K562 (cell line): ENCODE measurements around the gene HSD3B7. TPM values are rescaled to one million over a fixed set of nuclear protein-coding genes. Genes with fewer than 3 reads are reported as not detected.

Experiments used
- FOXJ3 ChIP-seq: sonication (generic); formaldehyde crosslinking; IDR thresholded peaks from 2 replicates; pipeline ENCODE4 v1.4.0; 2020; ENCODE audit warnings: mild to moderate bottlenecking, missing genetic modification reagents
- KDM5B ChIP-seq: fragments of 200-600 bp; sonication (generic); IDR thresholded peaks from 2 replicates; pipeline ENCODE4 v1.6.1; 2012; ENCODE audit warnings: low read depth, mild to moderate bottlenecking, moderate library complexity, low read length, control low read depth, inconsistent platforms; ENCODE audit not compliant: insufficient replicate concordance
- NCOA6 ChIP-seq: fragments of 450-650 bp; IDR thresholded peaks from 2 replicates; pipeline ENCODE4 v1.6.1; 2017; ENCODE audit warnings: mild to moderate bottlenecking
- NCOR1 ChIP-seq: fragments of 450-650 bp; IDR thresholded peaks from 2 replicates; pipeline ENCODE4 v1.6.1; 2016; ENCODE audit warnings: mild to moderate bottlenecking, moderate library complexity
- SAFB2 ChIP-seq: fragments of 200-400 bp; formaldehyde crosslinking; IDR thresholded peaks from 2 replicates; pipeline ENCODE4 v1.6.1; 2018; ENCODE audit warnings: borderline replicate concordance, low read length, low read depth, moderate library complexity; ENCODE audit not compliant: severe bottlenecking
- SAP30 ChIP-seq: fragments of 200-600 bp; sonication (generic); IDR thresholded peaks from 2 replicates; pipeline ENCODE4 v1.6.1; 2012; ENCODE audit warnings: borderline replicate concordance, low read depth, mild to moderate bottlenecking, moderate library complexity, low read length, control low read depth, inconsistent platforms; ENCODE audit not compliant: insufficient read depth, poor library complexity, severe bottlenecking
- TOE1 ChIP-seq, 2 experiments: fragments of 450-650 bp in 1 of 2; sonication (generic) in 1 of 2; formaldehyde crosslinking in 1 of 2; IDR thresholded peaks; 2 replicates each; pipeline versions ENCODE4 v1.7.1 to v1.8.0; 2016 to 2022; ENCODE audit warnings: borderline replicate concordance in 2 of 2, mild to moderate bottlenecking in 2 of 2, antibody characterized with exemption in 1 of 2, inconsistent platforms in 1 of 2, low read depth in 1 of 2, missing genetic modification reagents in 1 of 2, moderate library complexity in 1 of 2
- ZNF212 ChIP-seq: fragments of 450-650 bp; formaldehyde crosslinking; IDR thresholded peaks from 2 replicates; pipeline ENCODE4 v1.4.0; 2020; ENCODE audit warnings: mild to moderate bottlenecking
- ZZZ3 ChIP-seq: fragments of 450-650 bp; IDR thresholded peaks from 2 replicates; pipeline ENCODE4 v1.6.1; 2016; ENCODE audit warnings: antibody characterized with exemption, mild to moderate bottlenecking, moderate library complexity
- polyA plus RNA-seq, 8 experiments: library from polyadenylated mRNA; depleted of rRNA in 4 of 8; stranded (reverse) in 5 of 8; unstranded in 3 of 8; fragments of >200 nt; fragmentation: Nextera tagmentation in 2 of 8; fragmentation: Illumina TruSeq in 1 of 8; extraction: Ambion mirVana in 2 of 8; extraction: Trizol in 1 of 8; gene quantifications; 2 replicates each; pipeline versions ENCODE4 v1.2.1 to v1.2.3, GENCODE V29; 2011 to 2014; ENCODE audit warnings: inconsistent platforms in 1 of 8, missing spikeins in 1 of 8
- total RNA-seq, 7 experiments: library from RNA; depleted of rRNA in 6 of 7; stranded (reverse); fragments of >200 nt in 6 of 7; fragmentation: Illumina TruSeq in 2 of 7; extraction: Trizol in 2 of 7; gene quantifications; 2 replicates each; pipeline versions ENCODE4 v1.2.1 to v1.2.3, GENCODE V29; 2011 to 2021; ENCODE audit warnings: low replicate concordance in 1 of 7
- TF ChIP-seq, protein P1 (sequence below): fragments of 250-450 bp; sonication (Bioruptor Pico); IDR thresholded peaks from 2 replicates; pipeline ENCODE4 v1.9.0; 2021; ENCODE audit warnings: mild to moderate bottlenecking, inconsistent platforms
- TF ChIP-seq, protein P2 (sequence below), 2 experiments: fragments of 150-350 bp in 1 of 2; IDR thresholded peaks; 2 replicates each; pipeline ENCODE4 v1.6.1; 2012 to 2016; ENCODE audit warnings: low read depth in 2 of 2, low read length in 2 of 2, mild to moderate bottlenecking in 1 of 2, moderate library complexity in 1 of 2
- TF ChIP-seq, protein P3 (sequence below): fragments of 250-450 bp; sonication (Bioruptor Pico); IDR thresholded peaks from 2 replicates; pipeline ENCODE4 v1.8.0; 2021; ENCODE audit warnings: mild to moderate bottlenecking, moderate library complexity
- TF ChIP-seq, protein P4 (sequence below): fragments of 250-450 bp; sonication (Bioruptor Pico); IDR thresholded peaks from 2 replicates; pipeline ENCODE4 v1.5.0; 2020; ENCODE audit warnings: mild to moderate bottlenecking
- TF ChIP-seq, protein P5 (sequence below): sonication (generic); formaldehyde crosslinking; IDR thresholded peaks from 2 replicates; pipeline ENCODE4 v1.8.1; 2022; ENCODE audit warnings: missing genetic modification reagents

Gene HSD3B7
- total and polyA plus RNA-seq, 9 of the 15 experiments (the other 6 are each of a cell fraction or from before 2014, with no cell fraction given) = 5.4 to 49.1 (median 23.0) TPM

DNA sequence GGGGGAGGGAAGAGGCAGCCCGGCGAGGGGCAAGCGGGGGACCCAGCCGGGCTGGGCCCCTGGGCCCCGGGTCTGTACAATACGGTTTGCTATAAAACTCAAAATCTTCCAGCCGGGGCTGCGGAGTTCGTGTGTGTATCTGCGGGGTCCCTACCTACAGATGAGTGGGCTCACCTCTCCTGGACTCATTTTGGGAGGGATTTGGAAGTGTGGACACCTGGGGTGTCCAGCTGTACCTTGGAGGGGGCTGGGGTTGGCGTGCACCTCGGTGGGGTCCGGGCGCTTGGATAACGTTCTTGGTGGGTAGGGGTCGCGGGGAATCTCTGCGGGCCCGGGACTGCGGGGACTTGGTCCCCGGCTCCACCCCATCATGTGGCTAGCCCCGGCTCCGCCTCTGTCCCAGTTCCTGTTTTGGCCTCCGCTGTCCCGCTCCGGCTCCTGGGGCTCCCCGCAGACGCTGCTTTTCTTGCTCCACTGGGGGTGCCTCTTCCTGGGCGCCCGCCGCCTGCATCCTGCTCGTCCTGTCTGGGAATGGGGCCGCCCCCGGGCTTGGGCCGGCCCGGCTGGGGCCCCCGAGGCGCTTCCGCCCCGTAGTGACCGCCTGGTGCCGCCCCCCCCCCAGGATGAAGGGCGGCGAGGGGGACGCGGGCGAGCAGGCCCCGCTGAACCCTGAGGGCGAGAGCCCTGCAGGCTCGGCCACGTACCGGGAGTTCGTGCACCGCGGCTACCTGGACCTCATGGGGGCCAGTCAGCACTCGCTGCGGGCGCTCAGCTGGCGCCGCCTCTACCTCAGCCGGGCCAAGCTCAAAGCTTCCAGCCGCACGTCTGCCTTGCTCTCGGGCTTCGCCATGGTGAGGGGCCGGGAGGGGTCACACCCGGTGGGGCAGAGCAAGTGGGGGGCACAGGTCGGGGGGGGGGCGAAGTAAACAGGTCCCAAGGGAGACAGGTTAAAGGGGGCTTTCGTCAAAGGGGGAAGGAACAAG, 36.0 kb upstream of the HSD3B7 start, which contains the start of gene ORAI3 (continued):
- TF ChIP-seq SAFB2 (no peak), ZNF212 (no peak), NCOR1 (no peak), FOXJ3 (CRISPR knock-in tag) (no peak), NCOA6 (no peak), SAP30 (no peak), KDM5B (no peak), ZZZ3 (no peak), TOE1 (IDR thresholded peaks at IDR 0.05; ENCODE audit: borderline replicate concordance) (0 out of 2 replicates have a peak, but pooled peaks have one; percentile 11), TOE1 (CRISPR knock-in tag; IDR thresholded peaks at IDR 0.05; ENCODE audit: borderline replicate concordance, low read depth) (no peak)
- TF ChIP-seq, protein P1, sequence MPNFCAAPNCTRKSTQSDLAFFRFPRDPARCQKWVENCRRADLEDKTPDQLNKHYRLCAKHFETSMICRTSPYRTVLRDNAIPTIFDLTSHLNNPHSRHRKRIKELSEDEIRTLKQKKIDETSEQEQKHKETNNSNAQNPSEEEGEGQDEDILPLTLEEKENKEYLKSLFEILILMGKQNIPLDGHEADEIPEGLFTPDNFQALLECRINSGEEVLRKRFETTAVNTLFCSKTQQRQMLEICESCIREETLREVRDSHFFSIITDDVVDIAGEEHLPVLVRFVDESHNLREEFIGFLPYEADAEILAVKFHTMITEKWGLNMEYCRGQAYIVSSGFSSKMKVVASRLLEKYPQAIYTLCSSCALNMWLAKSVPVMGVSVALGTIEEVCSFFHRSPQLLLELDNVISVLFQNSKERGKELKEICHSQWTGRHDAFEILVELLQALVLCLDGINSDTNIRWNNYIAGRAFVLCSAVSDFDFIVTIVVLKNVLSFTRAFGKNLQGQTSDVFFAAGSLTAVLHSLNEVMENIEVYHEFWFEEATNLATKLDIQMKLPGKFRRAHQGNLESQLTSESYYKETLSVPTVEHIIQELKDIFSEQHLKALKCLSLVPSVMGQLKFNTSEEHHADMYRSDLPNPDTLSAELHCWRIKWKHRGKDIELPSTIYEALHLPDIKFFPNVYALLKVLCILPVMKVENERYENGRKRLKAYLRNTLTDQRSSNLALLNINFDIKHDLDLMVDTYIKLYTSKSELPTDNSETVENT (CRISPR knock-in tag) = no peak
- TF ChIP-seq, protein P2, sequence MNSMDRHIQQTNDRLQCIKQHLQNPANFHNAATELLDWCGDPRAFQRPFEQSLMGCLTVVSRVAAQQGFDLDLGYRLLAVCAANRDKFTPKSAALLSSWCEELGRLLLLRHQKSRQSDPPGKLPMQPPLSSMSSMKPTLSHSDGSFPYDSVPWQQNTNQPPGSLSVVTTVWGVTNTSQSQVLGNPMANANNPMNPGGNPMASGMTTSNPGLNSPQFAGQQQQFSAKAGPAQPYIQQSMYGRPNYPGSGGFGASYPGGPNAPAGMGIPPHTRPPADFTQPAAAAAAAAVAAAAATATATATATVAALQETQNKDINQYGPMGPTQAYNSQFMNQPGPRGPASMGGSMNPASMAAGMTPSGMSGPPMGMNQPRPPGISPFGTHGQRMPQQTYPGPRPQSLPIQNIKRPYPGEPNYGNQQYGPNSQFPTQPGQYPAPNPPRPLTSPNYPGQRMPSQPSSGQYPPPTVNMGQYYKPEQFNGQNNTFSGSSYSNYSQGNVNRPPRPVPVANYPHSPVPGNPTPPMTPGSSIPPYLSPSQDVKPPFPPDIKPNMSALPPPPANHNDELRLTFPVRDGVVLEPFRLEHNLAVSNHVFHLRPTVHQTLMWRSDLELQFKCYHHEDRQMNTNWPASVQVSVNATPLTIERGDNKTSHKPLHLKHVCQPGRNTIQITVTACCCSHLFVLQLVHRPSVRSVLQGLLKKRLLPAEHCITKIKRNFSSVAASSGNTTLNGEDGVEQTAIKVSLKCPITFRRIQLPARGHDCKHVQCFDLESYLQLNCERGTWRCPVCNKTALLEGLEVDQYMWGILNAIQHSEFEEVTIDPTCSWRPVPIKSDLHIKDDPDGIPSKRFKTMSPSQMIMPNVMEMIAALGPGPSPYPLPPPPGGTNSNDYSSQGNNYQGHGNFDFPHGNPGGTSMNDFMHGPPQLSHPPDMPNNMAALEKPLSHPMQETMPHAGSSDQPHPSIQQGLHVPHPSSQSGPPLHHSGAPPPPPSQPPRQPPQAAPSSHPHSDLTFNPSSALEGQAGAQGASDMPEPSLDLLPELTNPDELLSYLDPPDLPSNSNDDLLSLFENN (IDR thresholded peaks at IDR 0.05; ENCODE audit: low read depth in 2 of 2, low read length in 2 of 2) = no peak
- TF ChIP-seq, protein P3, sequence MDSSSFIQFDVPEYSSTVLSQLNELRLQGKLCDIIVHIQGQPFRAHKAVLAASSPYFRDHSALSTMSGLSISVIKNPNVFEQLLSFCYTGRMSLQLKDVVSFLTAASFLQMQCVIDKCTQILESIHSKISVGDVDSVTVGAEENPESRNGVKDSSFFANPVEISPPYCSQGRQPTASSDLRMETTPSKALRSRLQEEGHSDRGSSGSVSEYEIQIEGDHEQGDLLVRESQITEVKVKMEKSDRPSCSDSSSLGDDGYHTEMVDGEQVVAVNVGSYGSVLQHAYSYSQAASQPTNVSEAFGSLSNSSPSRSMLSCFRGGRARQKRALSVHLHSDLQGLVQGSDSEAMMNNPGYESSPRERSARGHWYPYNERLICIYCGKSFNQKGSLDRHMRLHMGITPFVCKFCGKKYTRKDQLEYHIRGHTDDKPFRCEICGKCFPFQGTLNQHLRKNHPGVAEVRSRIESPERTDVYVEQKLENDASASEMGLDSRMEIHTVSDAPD (CRISPR knock-in tag) = no peak
- TF ChIP-seq, protein P4, sequence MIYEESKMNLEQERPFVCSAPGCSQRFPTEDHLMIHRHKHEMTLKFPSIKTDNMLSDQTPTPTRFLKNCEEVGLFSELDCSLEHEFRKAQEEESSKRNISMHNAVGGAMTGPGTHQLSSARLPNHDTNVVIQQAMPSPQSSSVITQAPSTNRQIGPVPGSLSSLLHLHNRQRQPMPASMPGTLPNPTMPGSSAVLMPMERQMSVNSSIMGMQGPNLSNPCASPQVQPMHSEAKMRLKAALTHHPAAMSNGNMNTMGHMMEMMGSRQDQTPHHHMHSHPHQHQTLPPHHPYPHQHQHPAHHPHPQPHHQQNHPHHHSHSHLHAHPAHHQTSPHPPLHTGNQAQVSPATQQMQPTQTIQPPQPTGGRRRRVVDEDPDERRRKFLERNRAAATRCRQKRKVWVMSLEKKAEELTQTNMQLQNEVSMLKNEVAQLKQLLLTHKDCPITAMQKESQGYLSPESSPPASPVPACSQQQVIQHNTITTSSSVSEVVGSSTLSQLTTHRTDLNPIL (CRISPR knock-in tag) = no peak
- TF ChIP-seq, protein P5, sequence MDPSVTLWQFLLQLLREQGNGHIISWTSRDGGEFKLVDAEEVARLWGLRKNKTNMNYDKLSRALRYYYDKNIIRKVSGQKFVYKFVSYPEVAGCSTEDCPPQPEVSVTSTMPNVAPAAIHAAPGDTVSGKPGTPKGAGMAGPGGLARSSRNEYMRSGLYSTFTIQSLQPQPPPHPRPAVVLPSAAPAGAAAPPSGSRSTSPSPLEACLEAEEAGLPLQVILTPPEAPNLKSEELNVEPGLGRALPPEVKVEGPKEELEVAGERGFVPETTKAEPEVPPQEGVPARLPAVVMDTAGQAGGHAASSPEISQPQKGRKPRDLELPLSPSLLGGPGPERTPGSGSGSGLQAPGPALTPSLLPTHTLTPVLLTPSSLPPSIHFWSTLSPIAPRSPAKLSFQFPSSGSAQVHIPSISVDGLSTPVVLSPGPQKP = no peak
